ENCODE data around the gene DNAH6. TPM values are rescaled to one million over a fixed set of nuclear protein-coding genes. Genes with fewer than 3 reads are reported as not detected.

DNAH6 gene
- total and polyA plus RNA-seq, 2 of the 13 experiments (the other 11 are each of a cell fraction or from before 2014, with no cell fraction given): 0.01 TPM; not detected in 1

DNA sequence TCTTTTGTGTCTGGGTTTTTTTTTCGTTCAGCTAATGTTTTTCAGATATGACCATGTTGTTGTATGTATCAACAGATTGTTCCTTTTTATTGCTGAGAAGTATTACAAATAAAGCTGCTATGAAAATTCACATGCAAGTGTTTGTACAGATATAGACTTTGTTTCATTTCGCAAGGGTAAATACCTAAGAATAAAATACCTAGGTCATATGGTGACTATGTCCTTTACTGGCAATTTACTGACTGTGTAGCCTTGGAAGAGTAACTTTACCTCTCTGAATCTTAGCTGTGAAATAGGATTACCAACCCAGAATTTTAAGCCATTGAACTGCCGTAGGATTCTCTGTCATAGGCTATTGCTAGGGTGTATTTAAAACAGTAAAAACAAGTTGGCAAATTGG is 19.0 kb upstream of the DNAH6 start (continued):
- TF ChIP-seq ZNF567 (CRISPR knock-in tag; IDR thresholded peaks at IDR 0.05; ENCODE audit: borderline replicate concordance) (no peak), ZNF367 (CRISPR knock-in tag; IDR thresholded peaks at IDR 0.05; ENCODE audit: borderline replicate concordance) (no peak), SNRNP70 (IDR thresholded peaks at IDR 0.05; ENCODE audit: low read depth, low read length) (no peak), CENPT (CRISPR knock-in tag; IDR thresholded peaks at IDR 0.05; ENCODE audit: low read depth) (no peak)
- TF ChIP-seq, protein P1, sequence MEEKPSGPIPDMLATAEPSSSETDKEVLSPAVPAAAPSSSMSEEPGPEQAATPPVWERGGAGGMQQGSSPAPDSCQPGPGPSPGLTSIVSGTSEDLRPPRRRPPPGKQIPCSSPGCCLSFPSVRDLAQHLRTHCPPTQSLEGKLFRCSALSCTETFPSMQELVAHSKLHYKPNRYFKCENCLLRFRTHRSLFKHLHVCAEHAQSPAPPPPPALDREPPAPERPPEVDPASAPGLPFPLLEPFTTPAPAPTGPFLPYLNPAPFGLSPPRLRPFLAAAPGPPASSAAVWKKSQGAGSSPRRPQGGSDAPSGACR (CRISPR knock-in tag; IDR thresholded peaks at IDR 0.05): no peak

DNA sequence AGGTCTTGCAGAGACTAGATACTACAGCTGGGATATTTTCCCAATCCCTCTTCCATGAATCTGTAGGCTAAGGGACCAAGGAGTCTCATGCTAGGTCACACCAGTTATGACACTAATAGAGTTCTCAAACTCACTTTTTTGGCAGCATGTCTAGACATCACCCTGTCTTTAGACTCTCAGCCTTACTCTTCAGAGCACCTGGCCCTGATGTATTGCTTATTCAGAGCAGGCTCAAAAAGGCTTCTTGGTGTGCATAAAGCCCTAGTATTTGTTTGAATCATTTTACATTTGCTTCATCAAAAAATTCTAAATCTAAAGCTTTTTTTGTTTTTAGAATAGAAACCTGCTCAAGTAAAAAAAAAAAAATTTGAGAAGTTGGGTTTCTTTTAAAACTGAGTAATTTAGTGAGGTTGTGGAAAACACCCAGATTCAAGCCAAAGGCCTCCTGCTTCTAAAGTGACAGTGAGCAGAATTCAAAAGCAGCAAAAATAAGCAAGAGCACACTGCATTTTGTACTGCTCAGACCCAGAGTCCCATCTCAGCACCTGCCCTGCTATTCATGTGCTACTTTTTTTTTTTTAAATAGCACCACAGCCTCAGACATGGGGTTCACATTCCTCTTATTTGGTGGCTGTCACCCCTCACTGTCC is 18.0 kb upstream of the DNAH6 start:
- no peak for DNase-seq (ENCODE audit: low spot score)
- BruUV-seq (replicated peaks): no TSS peak
- H4K20me1 ChIP-seq (ENCODE audit: insufficient read depth, low read length): no peaks in the 10 kb centered on the region
- POLR2A ChIA-PET: no interaction called here
- intact Hi-C loops (cut with micrococcal nuclease; ENCODE audit: unreplicated experiment) (loop anchor here (5.0 kb wide), 1 partner anchor 369 kb away; no protein-coding TSS in a partner anchor), in situ Hi-C loops (cut with HindIII; ENCODE audit: extremely low pct_ligation_motif_present, low pct_unique_long_range_greater_than_20kb) (loop anchor here (5.0 kb wide), 1 partner anchor 134 kb away; no protein-coding TSS in a partner anchor)
- no peaks in the 10 kb centered on the region for H3K79me2 ChIP-seq (ENCODE audit: insufficient read depth, low read length)
- no peaks in the 10 kb centered on the region for H3K27me3 ChIP-seq (ENCODE audit: control insufficient read depth in 1 of 2, insufficient read depth in 2 of 2, low read length in 2 of 2)
- no peak overlapping the region for H3K4me3 ChIP-seq (replicated peaks in 1 of 3; ENCODE audit: insufficient read depth in 1 of 3, low read depth in 2 of 3, low read length in 3 of 3)
- H3K36me3 ChIP-seq (replicated peaks in 1 of 2; ENCODE audit: control insufficient read depth in 1 of 2, insufficient read depth in 2 of 2, low read length in 2 of 2): no peaks in the 10 kb centered on the region
- H2AFZ ChIP-seq (ENCODE audit: low read length): no peak overlapping the region
- no peak for ATAC-seq
- CTCF ChIA-PET (ENCODE audit: low intra/inter-chr PET ratio, low total read pairs): interaction anchor here (4.3 kb wide), 1 partner anchor 132 kb away, joined by 69 read pairs; no protein-coding TSS in a partner anchor
- no peak overlapping the region for H3K9ac ChIP-seq (ENCODE audit: insufficient read depth, low read depth, low read length)
- H3K9me3 ChIP-seq (ENCODE audit: low read length): no peaks in the 10 kb centered on the region
- no peak overlapping the region for H3K4me2 ChIP-seq (ENCODE audit: low read depth, low read length)
- H3K27ac ChIP-seq (ENCODE audit: extremely low read length, insufficient read depth, low read length): no peak overlapping the region
- FAIRE-seq: no peak
- H3K4me1 ChIP-seq (ENCODE audit: insufficient read depth, low read length): peaks cover 5% of the 10 kb centered on the region; the same call in 1 of the 2 replicates
- TF ChIP-seq, protein P2, sequence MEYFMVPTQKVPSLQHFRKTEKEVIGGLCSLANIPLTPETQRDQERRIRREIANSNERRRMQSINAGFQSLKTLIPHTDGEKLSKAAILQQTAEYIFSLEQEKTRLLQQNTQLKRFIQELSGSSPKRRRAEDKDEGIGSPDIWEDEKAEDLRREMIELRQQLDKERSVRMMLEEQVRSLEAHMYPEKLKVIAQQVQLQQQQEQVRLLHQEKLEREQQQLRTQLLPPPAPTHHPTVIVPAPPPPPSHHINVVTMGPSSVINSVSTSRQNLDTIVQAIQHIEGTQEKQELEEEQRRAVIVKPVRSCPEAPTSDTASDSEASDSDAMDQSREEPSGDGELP (IDR thresholded peaks at IDR 0.05; ENCODE audit: borderline replicate concordance, low read depth): no peak
- TF ChIP-seq, protein P3, sequence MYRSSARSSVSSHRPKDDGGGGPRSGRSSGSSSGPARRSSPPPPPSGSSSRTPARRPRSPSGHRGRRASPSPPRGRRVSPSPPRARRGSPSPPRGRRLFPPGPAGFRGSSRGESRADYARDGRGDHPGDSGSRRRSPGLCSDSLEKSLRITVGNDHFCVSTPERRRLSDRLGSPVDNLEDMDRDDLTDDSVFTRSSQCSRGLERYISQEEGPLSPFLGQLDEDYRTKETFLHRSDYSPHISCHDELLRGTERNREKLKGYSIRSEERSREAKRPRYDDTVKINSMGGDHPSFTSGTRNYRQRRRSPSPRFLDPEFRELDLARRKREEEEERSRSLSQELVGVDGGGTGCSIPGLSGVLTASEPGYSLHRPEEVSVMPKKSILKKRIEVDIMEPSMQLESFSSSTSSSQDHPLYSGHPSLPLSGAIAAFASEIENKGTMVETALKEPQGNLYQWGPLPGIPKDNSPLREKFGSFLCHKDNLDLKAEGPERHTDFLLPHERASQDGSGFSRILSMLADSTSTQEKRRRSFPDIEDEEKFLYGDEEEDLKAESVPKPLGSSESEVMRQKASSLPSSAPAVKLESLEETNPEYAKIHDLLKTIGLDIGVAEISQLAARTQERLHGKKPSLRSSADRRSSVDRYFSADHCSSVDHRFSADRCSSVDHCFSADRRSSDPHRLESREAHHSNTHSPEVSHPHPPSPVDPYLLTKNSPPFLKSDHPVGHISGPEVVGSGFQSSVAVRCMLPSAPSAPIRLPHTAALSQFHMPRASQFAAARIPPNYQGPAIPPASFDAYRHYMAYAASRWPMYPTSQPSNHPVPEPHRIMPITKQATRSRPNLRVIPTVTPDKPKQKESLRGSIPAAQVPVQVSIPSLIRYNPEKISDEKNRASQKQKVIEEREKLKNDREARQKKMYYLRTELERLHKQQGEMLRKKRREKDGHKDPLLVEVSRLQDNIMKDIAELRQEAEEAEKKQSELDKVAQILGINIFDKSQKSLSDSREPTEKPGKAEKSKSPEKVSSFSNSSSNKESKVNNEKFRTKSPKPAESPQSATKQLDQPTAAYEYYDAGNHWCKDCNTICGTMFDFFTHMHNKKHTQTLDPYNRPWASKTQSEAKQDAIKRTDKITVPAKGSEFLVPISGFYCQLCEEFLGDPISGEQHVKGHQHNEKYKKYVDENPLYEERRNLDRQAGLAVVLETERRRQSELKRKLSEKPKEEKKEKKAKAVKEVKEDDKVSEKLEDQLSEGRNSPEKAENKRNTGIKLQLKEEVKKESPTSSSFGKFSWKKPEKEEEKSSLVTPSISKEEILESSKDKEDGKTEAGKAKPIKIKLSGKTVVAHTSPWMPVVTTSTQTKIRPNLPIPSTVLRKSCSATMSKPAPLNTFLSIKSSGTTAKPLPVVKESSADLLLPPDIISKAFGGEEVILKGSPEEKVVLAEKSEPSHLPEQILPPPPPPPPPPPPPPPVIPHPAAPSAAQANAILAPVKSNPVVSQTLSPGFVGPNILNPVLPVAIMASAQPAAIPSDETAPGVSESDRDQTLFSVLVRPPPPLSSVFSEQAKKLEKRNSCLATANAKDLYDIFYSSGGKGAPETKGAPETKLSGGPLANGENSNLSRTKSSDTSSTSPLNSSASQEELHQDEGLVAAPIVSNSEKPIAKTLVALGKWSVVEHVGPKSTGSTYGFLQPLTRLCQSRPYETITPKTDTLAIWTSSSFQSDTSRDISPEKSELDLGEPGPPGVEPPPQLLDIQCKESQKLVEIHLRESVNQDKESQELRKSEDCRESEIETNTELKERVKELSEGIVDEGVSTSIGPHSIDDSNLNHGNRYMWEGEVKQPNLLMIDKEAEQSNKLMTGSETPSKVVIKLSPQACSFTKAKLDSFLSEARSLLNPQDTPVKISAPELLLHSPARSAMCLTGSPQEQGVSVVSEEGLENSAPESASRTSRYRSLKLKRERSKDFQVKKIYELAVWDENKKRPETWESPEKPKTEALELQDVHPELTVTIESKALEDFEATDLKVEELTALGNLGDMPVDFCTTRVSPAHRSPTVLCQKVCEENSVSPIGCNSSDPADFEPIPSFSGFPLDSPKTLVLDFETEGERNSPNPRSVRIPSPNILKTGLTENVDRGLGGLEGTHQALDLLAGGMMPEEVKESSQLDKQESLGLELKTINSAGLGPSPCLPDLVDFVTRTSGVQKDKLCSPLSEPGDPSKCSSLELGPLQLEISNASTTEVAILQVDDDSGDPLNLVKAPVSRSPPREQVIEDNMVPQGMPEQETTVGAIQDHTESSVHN (CRISPR knock-in tag; IDR thresholded peaks at IDR 0.05): no peak
- TF ChIP-seq EZH2 (conservative IDR thresholded peaks at IDR 0.05; ENCODE audit: low read depth, low read length): no peak
- TF ChIP-seq, protein P4, sequence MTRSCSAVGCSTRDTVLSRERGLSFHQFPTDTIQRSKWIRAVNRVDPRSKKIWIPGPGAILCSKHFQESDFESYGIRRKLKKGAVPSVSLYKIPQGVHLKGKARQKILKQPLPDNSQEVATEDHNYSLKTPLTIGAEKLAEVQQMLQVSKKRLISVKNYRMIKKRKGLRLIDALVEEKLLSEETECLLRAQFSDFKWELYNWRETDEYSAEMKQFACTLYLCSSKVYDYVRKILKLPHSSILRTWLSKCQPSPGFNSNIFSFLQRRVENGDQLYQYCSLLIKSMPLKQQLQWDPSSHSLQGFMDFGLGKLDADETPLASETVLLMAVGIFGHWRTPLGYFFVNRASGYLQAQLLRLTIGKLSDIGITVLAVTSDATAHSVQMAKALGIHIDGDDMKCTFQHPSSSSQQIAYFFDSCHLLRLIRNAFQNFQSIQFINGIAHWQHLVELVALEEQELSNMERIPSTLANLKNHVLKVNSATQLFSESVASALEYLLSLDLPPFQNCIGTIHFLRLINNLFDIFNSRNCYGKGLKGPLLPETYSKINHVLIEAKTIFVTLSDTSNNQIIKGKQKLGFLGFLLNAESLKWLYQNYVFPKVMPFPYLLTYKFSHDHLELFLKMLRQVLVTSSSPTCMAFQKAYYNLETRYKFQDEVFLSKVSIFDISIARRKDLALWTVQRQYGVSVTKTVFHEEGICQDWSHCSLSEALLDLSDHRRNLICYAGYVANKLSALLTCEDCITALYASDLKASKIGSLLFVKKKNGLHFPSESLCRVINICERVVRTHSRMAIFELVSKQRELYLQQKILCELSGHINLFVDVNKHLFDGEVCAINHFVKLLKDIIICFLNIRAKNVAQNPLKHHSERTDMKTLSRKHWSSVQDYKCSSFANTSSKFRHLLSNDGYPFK (CRISPR knock-in tag; IDR thresholded peaks at IDR 0.05; ENCODE audit: borderline replicate concordance): no peak
